GM10266 (cell line): ENCODE results near the gene MPP2.
"Not testable (repeated sequence)": the region's sequence is repeated elsewhere in the genome, so short reads cannot be mapped to it uniquely, and the experiment has no call there.

ENCODE experiments used
- DNase-seq: peaks from one replicate; pipeline ENCODE4 v3.0.0; 2012; ENCODE audit errors: extremely low spot score
- TF ChIP-seq, protein P1 (sequence below): IDR thresholded peaks from 2 replicates; pipeline ENCODE4 v1.5.1; 2012; ENCODE audit warnings: mild to moderate bottlenecking, low read depth; ENCODE audit not compliant: control insufficient read depth, insufficient read depth; ENCODE audit errors: missing control alignments

MPP2 gene

DNA sequence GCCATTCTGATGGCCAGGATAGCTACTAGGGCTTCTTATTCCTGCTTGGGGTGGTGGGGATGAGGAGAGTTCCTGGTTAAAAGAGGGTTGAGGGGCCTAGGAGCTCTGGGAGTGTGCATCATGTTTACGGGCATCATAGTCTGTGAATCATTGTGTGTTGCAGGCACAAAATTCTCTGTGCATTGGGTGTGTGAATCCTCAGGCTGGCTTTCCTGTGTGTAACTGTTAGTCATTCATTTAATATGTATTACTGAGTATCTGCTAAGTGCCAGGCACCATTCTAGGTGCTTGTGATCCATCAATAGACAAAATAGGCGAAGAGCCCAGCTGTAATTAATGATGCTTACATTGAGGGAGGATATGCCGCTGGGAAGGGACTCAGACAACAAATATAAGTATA, 29.1 kb upstream of the MPP2 start:
- DNase-seq = no peak
- TF ChIP-seq, protein P1, sequence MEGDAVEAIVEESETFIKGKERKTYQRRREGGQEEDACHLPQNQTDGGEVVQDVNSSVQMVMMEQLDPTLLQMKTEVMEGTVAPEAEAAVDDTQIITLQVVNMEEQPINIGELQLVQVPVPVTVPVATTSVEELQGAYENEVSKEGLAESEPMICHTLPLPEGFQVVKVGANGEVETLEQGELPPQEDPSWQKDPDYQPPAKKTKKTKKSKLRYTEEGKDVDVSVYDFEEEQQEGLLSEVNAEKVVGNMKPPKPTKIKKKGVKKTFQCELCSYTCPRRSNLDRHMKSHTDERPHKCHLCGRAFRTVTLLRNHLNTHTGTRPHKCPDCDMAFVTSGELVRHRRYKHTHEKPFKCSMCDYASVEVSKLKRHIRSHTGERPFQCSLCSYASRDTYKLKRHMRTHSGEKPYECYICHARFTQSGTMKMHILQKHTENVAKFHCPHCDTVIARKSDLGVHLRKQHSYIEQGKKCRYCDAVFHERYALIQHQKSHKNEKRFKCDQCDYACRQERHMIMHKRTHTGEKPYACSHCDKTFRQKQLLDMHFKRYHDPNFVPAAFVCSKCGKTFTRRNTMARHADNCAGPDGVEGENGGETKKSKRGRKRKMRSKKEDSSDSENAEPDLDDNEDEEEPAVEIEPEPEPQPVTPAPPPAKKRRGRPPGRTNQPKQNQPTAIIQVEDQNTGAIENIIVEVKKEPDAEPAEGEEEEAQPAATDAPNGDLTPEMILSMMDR = no peak

GRCh38 chr17:43935926-43936261, 28.6 kb upstream of the MPP2 start:
- no peak for DNase-seq
- TF ChIP-seq, protein P1 = no peak

- DNase-seq = no peak
- TF ChIP-seq, protein P1 = no peak
Measured at GRCh38 chr17:43935204-43935925, 28.0 kb upstream of the MPP2 start.

DNA sequence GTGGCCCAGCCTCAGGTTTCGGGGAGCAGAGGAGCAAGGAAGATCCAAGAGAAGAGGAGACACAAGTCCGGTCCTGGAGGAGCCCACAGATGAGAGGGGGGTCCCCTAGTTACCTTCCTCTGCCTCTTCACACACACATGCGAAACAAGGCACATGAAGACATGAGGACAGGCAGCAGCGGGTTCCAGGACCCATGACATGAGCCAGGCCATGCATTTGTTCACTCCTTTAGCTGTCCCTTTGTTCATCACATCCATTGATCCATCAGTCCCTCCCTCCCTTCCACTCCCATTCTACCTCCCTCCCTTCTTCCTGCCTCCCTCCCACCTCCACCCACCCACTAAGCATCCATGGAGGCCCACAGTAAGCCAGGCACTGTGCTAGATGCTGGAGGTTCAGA, 25.6 kb upstream of the MPP2 start:
- no peak for DNase-seq
- TF ChIP-seq, protein P1 = no peak

- TF ChIP-seq, protein P1 = no peak
- DNase-seq = no peak
Measured at GRCh38 chr17:43932357-43932756, 25.0 kb upstream of the MPP2 start.

GRCh38 chr17:43931062-43931571, 23.8 kb upstream of the MPP2 start:
- no peak for DNase-seq
- TF ChIP-seq, protein P1 = no peak

GRCh38 chr17:43928609-43929008, 21.3 kb upstream of the MPP2 start:
- no peak for DNase-seq
- TF ChIP-seq, protein P1 = no peak

- not testable (repeated sequence) for DNase-seq
Measured at GRCh38 chr17:43927929-43928328, 20.6 kb upstream of the MPP2 start.
